Panc1 (cell line): Measurements from ENCODE around the gene SYCE3. TPM values are rescaled to one million over a fixed set of nuclear protein-coding genes. Genes with fewer than 3 reads are reported as not detected.

Source experiments
- ATAC-seq: fragments of 200-7000 bp; cut with Tn5 transposase; 2 replicates; pipeline ENCODE4 v1.9.1; 2020; ENCODE audit warnings: mild to moderate bottlenecking, moderate library complexity
- BruUV-seq: library from RNA; stranded (reverse); fragments of 400-500 nt; replicated peaks from 2 replicates; lab custom pipeline; 2021; lab: Mats Ljungman, UMichigan
- CTCF ChIA-PET: fragments of 300-600 bp; sonication (Branson Sonifier 250); formaldehyde crosslinking; loops from one replicate; lab custom pipeline; 2022; ENCODE audit warnings: antibody characterized with exemption; lab: Charles Lee
- POLR2A ChIA-PET: fragments of 300-600 bp; sonication (Branson Sonifier 250); formaldehyde crosslinking; loops from one replicate; lab custom pipeline; 2022; ENCODE audit warnings: antibody characterized with exemption; lab: Charles Lee
- DNase-seq: peaks from one replicate; pipeline ENCODE4 v3.0.0-alpha.2; 2010; ENCODE audit warnings: low read depth, low spot score
- H3K27ac ChIP-seq: 2 replicates; pipeline ENCODE4 v1.5.1; 2011; ENCODE audit warnings: mild to moderate bottlenecking, low read length, inconsistent platforms
- H3K27me3 ChIP-seq: fragments of 200-500 bp; sonication (Bioruptor generic); 2 replicates; pipeline ENCODE4 v1.6.0; 2014; ENCODE audit warnings: low read length, inconsistent platforms; ENCODE audit not compliant: control insufficient read depth, insufficient read depth
- H3K36me3 ChIP-seq: fragments of 200-500 bp; sonication (Bioruptor generic); 2 replicates; pipeline ENCODE4 v1.5.1; 2014; ENCODE audit warnings: inconsistent platforms, mild to moderate bottlenecking, low read length, moderate library complexity; ENCODE audit not compliant: control insufficient read depth, insufficient read depth
- H3K4me1 ChIP-seq: 2 replicates; pipeline ENCODE4 v1.5.1; 2011; ENCODE audit warnings: inconsistent platforms, mild to moderate bottlenecking, low read length, moderate library complexity; ENCODE audit not compliant: control insufficient read depth, insufficient read depth
- H3K4me3 ChIP-seq, 2 experiments: 2 replicates each; pipeline ENCODE4 v1.5.1; 2011 to 2012; ENCODE audit warnings: low read depth in 2 of 2, low read length in 2 of 2, mild to moderate bottlenecking in 2 of 2, inconsistent platforms in 1 of 2, moderate library complexity in 1 of 2
- H3K9me3 ChIP-seq: fragments of 200-500 bp; sonication (Bioruptor generic); 2 replicates; pipeline ENCODE4 v1.5.1; 2014; ENCODE audit warnings: low read depth, mild to moderate bottlenecking, inconsistent platforms, low read length, moderate library complexity; ENCODE audit not compliant: control insufficient read depth, insufficient read depth
- POLR2AphosphoS5 ChIP-seq: IDR thresholded peaks from 2 replicates; pipeline ENCODE4 v1.6.1; 2012; ENCODE audit warnings: mild to moderate bottlenecking, low read depth, low read length, moderate library complexity
- SIN3A ChIP-seq: IDR thresholded peaks from 2 replicates; pipeline ENCODE4 v1.6.1; 2012; ENCODE audit warnings: low read depth, mild to moderate bottlenecking, low read length, moderate library complexity, borderline replicate concordance; ENCODE audit not compliant: insufficient read depth
- TCF7L2 ChIP-seq: IDR thresholded peaks from 2 replicates; pipeline ENCODE4 v1.6.1; 2011; ENCODE audit warnings: mild to moderate bottlenecking, low read depth, low read length, inconsistent platforms
- in situ Hi-C: cut with HindIII; loops from 2 replicates; pipeline ENCODE4 v1.10.0; 2016; ENCODE audit warnings: low sequenced_read_pairs, low pct_unique_long_range_greater_than_20kb
- intact Hi-C: fragments of 100-400 bp; cut with micrococcal nuclease; formaldehyde crosslinking; loops from one replicate; pipeline ENCODE4 v1.10.0; 2022; ENCODE audit not compliant: unreplicated experiment
- total RNA-seq: library from RNA; stranded (reverse); gene quantifications from one replicate; pipeline ENCODE4 v1.2.1, GENCODE V29; 2021; ENCODE audit not compliant: unreplicated experiment
- TF ChIP-seq, protein P1 (sequence below): fragments of 450-650 bp; IDR thresholded peaks from 2 replicates; pipeline ENCODE4 v1.5.1; 2017; ENCODE audit warnings: mild to moderate bottlenecking
- TF ChIP-seq, protein P2 (sequence below), 2 experiments: IDR thresholded peaks; 2 replicates each; pipeline ENCODE4 v1.6.1; 2011 to 2012; ENCODE audit warnings: low read depth in 2 of 2, control low read depth in 1 of 2, low read length in 1 of 2, mild to moderate bottlenecking in 1 of 2, moderate library complexity in 1 of 2; ENCODE audit not compliant: insufficient read depth in 1 of 2

Gene SYCE3
- total RNA-seq, 1 experiment from 2014 or later: not detected

DNA sequence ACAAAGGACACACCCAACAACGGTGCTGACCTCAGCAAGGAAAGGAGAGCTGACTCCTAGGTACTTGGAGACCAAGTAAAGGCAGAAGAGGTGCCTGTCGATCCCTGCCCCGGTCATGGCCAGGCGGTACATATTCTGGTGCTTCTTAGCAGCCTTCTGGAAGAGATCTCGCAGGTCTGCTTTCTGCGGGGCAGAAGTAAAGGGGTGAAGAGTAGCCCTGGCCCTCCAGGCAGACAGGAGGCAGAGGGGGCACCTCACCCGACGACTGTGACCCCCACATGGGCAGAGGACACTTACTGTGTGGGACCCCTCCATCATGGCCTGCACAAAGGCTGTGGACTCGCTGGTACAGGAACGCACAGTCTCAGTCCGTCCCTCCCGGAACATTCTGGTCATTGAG, 8.1 kb upstream of the SYCE3 start:
- Histone ChIP-seq H3K36me3 (no peaks in the 10 kb centered on the region), H3K4me1 (no peaks in the 10 kb centered on the region), H3K27me3 (no peaks in the 10 kb centered on the region), H3K4me3 (no peak overlapping the region), H3K27ac (no peak overlapping the region), H3K9me3 (no peaks in the 10 kb centered on the region)
- TF ChIP-seq SIN3A: no peak
- TF ChIP-seq, protein P1, sequence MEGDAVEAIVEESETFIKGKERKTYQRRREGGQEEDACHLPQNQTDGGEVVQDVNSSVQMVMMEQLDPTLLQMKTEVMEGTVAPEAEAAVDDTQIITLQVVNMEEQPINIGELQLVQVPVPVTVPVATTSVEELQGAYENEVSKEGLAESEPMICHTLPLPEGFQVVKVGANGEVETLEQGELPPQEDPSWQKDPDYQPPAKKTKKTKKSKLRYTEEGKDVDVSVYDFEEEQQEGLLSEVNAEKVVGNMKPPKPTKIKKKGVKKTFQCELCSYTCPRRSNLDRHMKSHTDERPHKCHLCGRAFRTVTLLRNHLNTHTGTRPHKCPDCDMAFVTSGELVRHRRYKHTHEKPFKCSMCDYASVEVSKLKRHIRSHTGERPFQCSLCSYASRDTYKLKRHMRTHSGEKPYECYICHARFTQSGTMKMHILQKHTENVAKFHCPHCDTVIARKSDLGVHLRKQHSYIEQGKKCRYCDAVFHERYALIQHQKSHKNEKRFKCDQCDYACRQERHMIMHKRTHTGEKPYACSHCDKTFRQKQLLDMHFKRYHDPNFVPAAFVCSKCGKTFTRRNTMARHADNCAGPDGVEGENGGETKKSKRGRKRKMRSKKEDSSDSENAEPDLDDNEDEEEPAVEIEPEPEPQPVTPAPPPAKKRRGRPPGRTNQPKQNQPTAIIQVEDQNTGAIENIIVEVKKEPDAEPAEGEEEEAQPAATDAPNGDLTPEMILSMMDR: no peak
- TF ChIP-seq, protein P2, sequence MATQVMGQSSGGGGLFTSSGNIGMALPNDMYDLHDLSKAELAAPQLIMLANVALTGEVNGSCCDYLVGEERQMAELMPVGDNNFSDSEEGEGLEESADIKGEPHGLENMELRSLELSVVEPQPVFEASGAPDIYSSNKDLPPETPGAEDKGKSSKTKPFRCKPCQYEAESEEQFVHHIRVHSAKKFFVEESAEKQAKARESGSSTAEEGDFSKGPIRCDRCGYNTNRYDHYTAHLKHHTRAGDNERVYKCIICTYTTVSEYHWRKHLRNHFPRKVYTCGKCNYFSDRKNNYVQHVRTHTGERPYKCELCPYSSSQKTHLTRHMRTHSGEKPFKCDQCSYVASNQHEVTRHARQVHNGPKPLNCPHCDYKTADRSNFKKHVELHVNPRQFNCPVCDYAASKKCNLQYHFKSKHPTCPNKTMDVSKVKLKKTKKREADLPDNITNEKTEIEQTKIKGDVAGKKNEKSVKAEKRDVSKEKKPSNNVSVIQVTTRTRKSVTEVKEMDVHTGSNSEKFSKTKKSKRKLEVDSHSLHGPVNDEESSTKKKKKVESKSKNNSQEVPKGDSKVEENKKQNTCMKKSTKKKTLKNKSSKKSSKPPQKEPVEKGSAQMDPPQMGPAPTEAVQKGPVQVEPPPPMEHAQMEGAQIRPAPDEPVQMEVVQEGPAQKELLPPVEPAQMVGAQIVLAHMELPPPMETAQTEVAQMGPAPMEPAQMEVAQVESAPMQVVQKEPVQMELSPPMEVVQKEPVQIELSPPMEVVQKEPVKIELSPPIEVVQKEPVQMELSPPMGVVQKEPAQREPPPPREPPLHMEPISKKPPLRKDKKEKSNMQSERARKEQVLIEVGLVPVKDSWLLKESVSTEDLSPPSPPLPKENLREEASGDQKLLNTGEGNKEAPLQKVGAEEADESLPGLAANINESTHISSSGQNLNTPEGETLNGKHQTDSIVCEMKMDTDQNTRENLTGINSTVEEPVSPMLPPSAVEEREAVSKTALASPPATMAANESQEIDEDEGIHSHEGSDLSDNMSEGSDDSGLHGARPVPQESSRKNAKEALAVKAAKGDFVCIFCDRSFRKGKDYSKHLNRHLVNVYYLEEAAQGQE (IDR thresholded peaks at IDR 0.05; ENCODE audit: insufficient read depth in 1 of 2, low read depth in 2 of 2, low read length in 1 of 2): no peak
- TF ChIP-seq POLR2AphosphoS5: no peak
- TF ChIP-seq TCF7L2: no peak
- in situ Hi-C loops: no loop called here
- intact Hi-C loops: no loop called here
- POLR2A ChIA-PET: no interaction called here
- DNase-seq (no peak), ATAC-seq (no peak)
- BruUV-seq: no TSS peak
- CTCF ChIA-PET: no interaction called here

DNA sequence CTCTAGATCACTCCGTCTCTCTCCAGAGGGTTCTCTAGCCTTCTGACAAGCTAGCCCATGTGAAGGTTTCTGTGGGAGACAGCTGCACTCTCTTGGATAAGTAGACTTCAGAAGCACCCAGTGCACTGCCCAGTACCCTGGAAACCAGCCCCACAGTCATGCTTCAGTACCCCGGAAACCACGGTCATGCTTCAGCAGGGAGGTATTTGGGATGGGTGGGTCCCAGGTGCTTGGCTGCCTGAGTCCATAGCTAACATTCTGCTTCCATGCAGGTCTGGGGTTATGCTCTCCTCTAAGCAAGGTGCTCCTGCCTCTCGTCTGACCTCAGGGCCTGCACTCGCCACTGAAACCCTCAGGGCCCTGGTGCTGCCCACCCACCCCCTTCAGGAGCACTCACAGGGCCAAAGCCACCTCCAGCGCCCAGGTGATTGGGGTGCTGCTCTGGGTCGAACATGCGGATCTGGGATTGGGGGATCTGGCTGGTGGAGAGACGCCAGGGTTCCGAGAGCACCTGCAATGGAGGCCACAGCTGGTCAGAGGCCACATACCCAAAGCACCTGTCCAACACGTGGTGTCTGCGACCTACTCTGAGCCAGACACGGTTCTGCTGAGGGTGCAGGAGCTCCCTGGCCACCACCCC, 7.3 kb upstream of the SYCE3 start:
- ChIA-PET CTCF (interaction anchor here (0.5 kb wide), 1 partner anchor 45 kb away, joined by 3 read pairs; the partner anchor contains the start of gene SCO2), POLR2A (no interaction called here)
- in situ Hi-C loops: no loop called here

More for the DNA sequence above, 7.3 kb upstream of the SYCE3 start:
- Histone ChIP-seq H3K27me3 (no peaks in the 10 kb centered on the region), H3K27ac (no peak overlapping the region), H3K9me3 (no peaks in the 10 kb centered on the region), H3K4me1 (no peaks in the 10 kb centered on the region), H3K36me3 (no peaks in the 10 kb centered on the region), H3K4me3 (no peak overlapping the region)
- no peak for DNase-seq
- ATAC-seq: no peak
- BruUV-seq: no TSS peak
- no peak for TF ChIP-seq SIN3A
- TF ChIP-seq POLR2AphosphoS5: no peak
- TF ChIP-seq, protein P2 (IDR thresholded peaks at IDR 0.05; ENCODE audit: insufficient read depth in 1 of 2, low read depth in 2 of 2, low read length in 1 of 2): no peak
- TF ChIP-seq TCF7L2: no peak
- TF ChIP-seq, protein P1: no peak
- intact Hi-C loops: no loop called here
